Body of pancreas (tissue), 4 donors: Measurements from ENCODE around the gene APMAP.

Experiments used
- CTCF ChIP-seq, 7 experiments: fragments of 450-650 bp in 4 of 7; fragments of 200-600 bp in 3 of 7; sonication (generic) in 3 of 7; IDR thresholded peaks; one replicate each; pipeline ENCODE4 v1.5.1; 2016 to 2019; ENCODE audit warnings: antibody characterized with exemption in 7 of 7
- POLR2A ChIP-seq, 3 donors: fragments of 450-650 bp; IDR thresholded peaks; one replicate each; pipeline ENCODE4 v1.6.1; 2016; ENCODE audit warnings: antibody characterized with exemption in 3 of 3, mild to moderate bottlenecking in 2 of 3

- TF ChIP-seq CTCF (IDR thresholded peaks at IDR 0.05) (no peak), POLR2A (IDR thresholded peaks at IDR 0.05) (no peak)
These were observed 21.2 kb upstream of the APMAP start for GRCh38 chr20:25013478-25014380.
